GM23338 (cell line): ENCODE results near the gene MPC2. TPM values are rescaled to one million over a fixed set of nuclear protein-coding genes. Genes with fewer than 3 reads are reported as not detected.

Experiments
- ATAC-seq: fragments of 200-7000 bp; cut with Tn5 transposase; 3 replicates; pipeline ENCODE4 v1.9.1; 2020
- DNase-seq: peaks from one replicate; pipeline ENCODE4 v3.0.0-alpha.2; 2015; ENCODE audit warnings: low spot score
- H2AFZ ChIP-seq: fragments of 200-600 bp; sonication (generic); 2 replicates; pipeline ENCODE4 v1.8.0; 2016; ENCODE audit warnings: antibody characterized with exemption, mild to moderate bottlenecking, moderate library complexity
- H3F3A ChIP-seq: fragments of 200-600 bp; sonication (generic); replicated peaks from 2 replicates; pipeline ENCODE4 v1.8.0; 2017; ENCODE audit warnings: antibody characterized with exemption, mixed run types, low read depth
- H3K27ac ChIP-seq: fragments of 200-600 bp; sonication (generic); 2 replicates; pipeline ENCODE4 v1.6.1; 2016; ENCODE audit warnings: low read depth
- H3K27me3 ChIP-seq: fragments of 200-600 bp; sonication (generic); 2 replicates; pipeline ENCODE4 v1.8.0; 2016; ENCODE audit warnings: mild to moderate bottlenecking, mixed run types, moderate library complexity; ENCODE audit not compliant: insufficient read depth
- H3K36me3 ChIP-seq: fragments of 200-600 bp; sonication (generic); 2 replicates; pipeline ENCODE4 v1.8.0; 2016; ENCODE audit warnings: mild to moderate bottlenecking; ENCODE audit not compliant: insufficient read depth
- H3K4me1 ChIP-seq: fragments of 200-600 bp; sonication (generic); 2 replicates; pipeline ENCODE4 v1.8.0; 2016; ENCODE audit warnings: mild to moderate bottlenecking, moderate library complexity; ENCODE audit not compliant: insufficient read depth
- H3K4me2 ChIP-seq: fragments of 200-600 bp; sonication (generic); 2 replicates; pipeline ENCODE4 v1.7.1; 2017; ENCODE audit warnings: mixed run types
- H3K4me3 ChIP-seq: fragments of 200-600 bp; sonication (generic); 2 replicates; pipeline ENCODE4 v1.6.1; 2016; ENCODE audit warnings: mixed run types
- H3K79me2 ChIP-seq: fragments of 200-600 bp; sonication (generic); replicated peaks from 2 replicates; pipeline ENCODE4 v1.8.0; 2017; ENCODE audit warnings: mild to moderate bottlenecking; ENCODE audit not compliant: insufficient read depth
- H3K9me2 ChIP-seq: fragments of 200-600 bp; sonication (generic); 2 replicates; pipeline ENCODE4 v1.8.0; 2017; ENCODE audit not compliant: insufficient read depth
- H4K20me1 ChIP-seq: fragments of 200-600 bp; sonication (generic); replicated peaks from 2 replicates; pipeline ENCODE4 v1.8.0; 2017; ENCODE audit warnings: mild to moderate bottlenecking; ENCODE audit not compliant: insufficient read depth
- H3K27ac Mint-ChIP-seq: 2 replicates; pipeline ENCODE4 v1.8.0; 2020; ENCODE audit warnings: inconsistent platforms, mild to moderate bottlenecking, moderate library complexity, mixed read lengths
- H3K27me3 Mint-ChIP-seq: 3 replicates; pipeline ENCODE4 v1.8.0; 2022; ENCODE audit warnings: low read depth, mild to moderate bottlenecking, moderate library complexity, mixed read lengths, inconsistent platforms; ENCODE audit not compliant: insufficient read depth, poor library complexity
- H3K36me3 Mint-ChIP-seq: 3 replicates; pipeline ENCODE4 v1.8.0; 2021; ENCODE audit warnings: low read depth, mild to moderate bottlenecking, inconsistent platforms, moderate library complexity, mixed read lengths
- H3K4me1 Mint-ChIP-seq: 3 replicates; pipeline ENCODE4 v1.8.0; 2020; ENCODE audit warnings: mild to moderate bottlenecking, inconsistent platforms, mixed read lengths
- H3K4me3 Mint-ChIP-seq: 3 replicates; pipeline ENCODE4 v1.8.0; 2021; ENCODE audit warnings: moderate library complexity, mild to moderate bottlenecking, inconsistent platforms, mixed read lengths
- H3K9me3 Mint-ChIP-seq: 3 replicates; pipeline ENCODE4 v1.8.0; 2020; ENCODE audit warnings: moderate library complexity, mild to moderate bottlenecking, inconsistent platforms, mixed read lengths
- CREB1 ChIP-seq: fragments of 250-450 bp; sonication (Bioruptor Pico); IDR thresholded peaks from 2 replicates; pipeline ENCODE4 v1.5.0; 2020; ENCODE audit warnings: low read depth, mild to moderate bottlenecking, moderate library complexity
- EZH2 ChIP-seq: fragments of 200-600 bp; sonication (generic); IDR thresholded peaks from one replicate; pipeline ENCODE4 v1.8.0; 2017; ENCODE audit warnings: antibody characterized with exemption, mild to moderate bottlenecking, low read depth; ENCODE audit not compliant: unreplicated experiment
- EZH2phosphoT487 ChIP-seq: fragments of 200-600 bp; sonication (generic); IDR thresholded peaks from one replicate; pipeline ENCODE4 v1.8.1; 2018; ENCODE audit warnings: antibody characterized with exemption; ENCODE audit not compliant: unreplicated experiment
- JUNB ChIP-seq: IDR thresholded peaks from one replicate; pipeline ENCODE4 v1.6.1; 2016; ENCODE audit warnings: antibody characterized with exemption; ENCODE audit not compliant: unreplicated experiment
- NANOG ChIP-seq: IDR thresholded peaks from 2 replicates; pipeline ENCODE4 v1.6.1; 2016; ENCODE audit warnings: antibody characterized with exemption, borderline replicate concordance
- POLR2AphosphoS5 ChIP-seq: IDR thresholded peaks from 2 replicates; pipeline ENCODE4 v1.6.1; 2016; ENCODE audit warnings: antibody characterized with exemption, low read depth
- ZNF114 ChIP-seq: fragments of 250-450 bp; sonication (Bioruptor Pico); IDR thresholded peaks from 2 replicates; pipeline ENCODE4 v1.5.0; 2020; ENCODE audit warnings: mild to moderate bottlenecking, moderate library complexity
- ZNF331 ChIP-seq: fragments of 250-450 bp; sonication (Bioruptor Pico); IDR thresholded peaks from 2 replicates; pipeline ENCODE4 v1.5.0; 2020; ENCODE audit warnings: low read depth, mild to moderate bottlenecking, moderate library complexity
- polyA plus RNA-seq: library from polyadenylated mRNA; unstranded; fragments of >200 nt; fragmentation: Nextera tagmentation; extraction: Ambion mirVana; gene quantifications from 2 replicates; pipeline ENCODE4 v1.2.1, GENCODE V29; 2016
- total RNA-seq: library from RNA; depleted of rRNA; stranded (reverse); fragments of >200 nt; shearing (Covaris generic); gene quantifications from 2 replicates; pipeline ENCODE4 v1.2.3, GENCODE V29; 2014
- TF ChIP-seq, protein P1 (sequence below), 2 experiments: fragments of 200-600 bp in 1 of 2; sonication (generic) in 1 of 2; conservative IDR thresholded peaks; 2 replicates each; pipeline versions ENCODE4 v1.5.1 to v1.6.1; 2016 to 2017; ENCODE audit warnings: antibody characterized with exemption in 2 of 2, low read depth in 2 of 2, mild to moderate bottlenecking in 2 of 2, moderate library complexity in 1 of 2
- TF ChIP-seq, protein P2 (sequence below): IDR thresholded peaks from 2 replicates; pipeline ENCODE4 v1.6.1; 2016; ENCODE audit warnings: antibody characterized with exemption

MPC2 gene
- total and polyA plus RNA-seq, 2 experiments from 2014 or later: 21.6 to 76.9 TPM

DNA sequence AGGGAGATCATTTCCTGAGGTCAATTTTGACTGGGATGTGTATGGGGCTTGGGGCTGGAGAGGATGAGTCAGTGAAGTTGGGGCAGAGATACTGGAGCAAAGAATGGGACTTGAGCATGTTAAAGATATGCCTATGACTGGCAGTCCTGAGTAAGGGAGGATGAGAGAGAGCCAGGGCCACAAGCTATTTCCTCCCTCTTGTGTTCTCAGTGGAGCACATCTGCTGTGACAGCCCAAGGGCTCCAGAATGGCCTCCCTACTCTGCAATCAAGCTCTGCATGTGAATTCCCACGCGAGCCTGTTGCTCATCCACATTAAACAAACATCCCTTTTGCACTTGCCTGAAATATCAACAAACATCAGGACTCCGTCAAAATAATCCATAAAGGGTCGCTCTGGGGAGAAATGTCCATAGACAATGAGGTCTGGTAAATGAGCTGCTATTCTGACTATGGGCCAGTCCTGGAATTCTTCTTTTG lies 32.2 kb downstream of the MPC2 start:
- Histone ChIP-seq H3K79me2 (no peaks in the 10 kb centered on the region), H3K9me2 (no peaks in the 10 kb centered on the region), H2AFZ (peak overlapping the region; percentile 63), H3K4me3 (no peak overlapping the region), H3K36me3 (peaks cover 3% of the 10 kb centered on the region; the same call in 1 of the 2 replicates), H3K4me2 (peak overlapping the region; percentile 49), H4K20me1 (no peaks in the 10 kb centered on the region), H3K27ac (peak overlapping the region; percentile 65; the same call in 1 of the 2 replicates), H3K4me1 (peaks cover 20% of the 10 kb centered on the region), H3F3A (no peaks in the 10 kb centered on the region), H3K27me3 (no peaks in the 10 kb centered on the region)
- peaks cover 17% of the 10 kb centered on the region for H3K4me1 Mint-ChIP-seq
- TF ChIP-seq ZNF331 (CRISPR knock-in tag): no peak
- no peak for TF ChIP-seq EZH2phosphoT487
- TF ChIP-seq, protein P1, sequence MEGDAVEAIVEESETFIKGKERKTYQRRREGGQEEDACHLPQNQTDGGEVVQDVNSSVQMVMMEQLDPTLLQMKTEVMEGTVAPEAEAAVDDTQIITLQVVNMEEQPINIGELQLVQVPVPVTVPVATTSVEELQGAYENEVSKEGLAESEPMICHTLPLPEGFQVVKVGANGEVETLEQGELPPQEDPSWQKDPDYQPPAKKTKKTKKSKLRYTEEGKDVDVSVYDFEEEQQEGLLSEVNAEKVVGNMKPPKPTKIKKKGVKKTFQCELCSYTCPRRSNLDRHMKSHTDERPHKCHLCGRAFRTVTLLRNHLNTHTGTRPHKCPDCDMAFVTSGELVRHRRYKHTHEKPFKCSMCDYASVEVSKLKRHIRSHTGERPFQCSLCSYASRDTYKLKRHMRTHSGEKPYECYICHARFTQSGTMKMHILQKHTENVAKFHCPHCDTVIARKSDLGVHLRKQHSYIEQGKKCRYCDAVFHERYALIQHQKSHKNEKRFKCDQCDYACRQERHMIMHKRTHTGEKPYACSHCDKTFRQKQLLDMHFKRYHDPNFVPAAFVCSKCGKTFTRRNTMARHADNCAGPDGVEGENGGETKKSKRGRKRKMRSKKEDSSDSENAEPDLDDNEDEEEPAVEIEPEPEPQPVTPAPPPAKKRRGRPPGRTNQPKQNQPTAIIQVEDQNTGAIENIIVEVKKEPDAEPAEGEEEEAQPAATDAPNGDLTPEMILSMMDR (conservative IDR thresholded peaks at IDR 0.05; ENCODE audit: low read depth in 2 of 2): 0 out of 4 replicates have a peak, but pooled peaks of 1 of the 2 experiments have one; percentile 2
- H3K36me3 Mint-ChIP-seq: peaks cover 4% of the 10 kb centered on the region; the same call in 2 of the 3 replicates
- peaks cover 9% of the 10 kb centered on the region for H3K9me3 Mint-ChIP-seq
- peaks cover 2% of the 10 kb centered on the region for H3K27me3 Mint-ChIP-seq
- DNase-seq: no peak
- H3K4me3 Mint-ChIP-seq: no peak overlapping the region
- H3K27ac Mint-ChIP-seq: no peak overlapping the region
- ATAC-seq: peak; percentile 74

DNA sequence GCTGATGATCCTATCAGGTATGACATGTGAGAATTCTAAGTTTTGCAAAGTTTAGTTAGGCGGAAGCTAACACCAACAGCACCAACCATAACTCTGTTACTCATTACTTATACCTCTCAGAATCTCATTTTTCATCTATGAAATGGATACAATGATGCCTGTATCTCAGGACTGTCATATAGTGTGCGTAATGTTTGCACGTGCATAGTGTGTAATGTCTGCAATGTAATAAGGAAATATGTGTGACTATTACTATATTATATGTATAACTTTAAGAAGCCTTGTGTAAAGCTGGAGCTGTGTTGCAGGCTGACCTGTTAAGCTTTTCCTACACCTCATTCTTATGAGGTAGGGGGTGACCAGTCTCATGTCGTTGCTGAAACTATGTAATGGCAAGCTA lies 36.0 kb downstream of the MPC2 start:
- no peak for TF ChIP-seq EZH2
- no peak for TF ChIP-seq CREB1 (CRISPR knock-in tag)
- no peak overlapping the region for H3K4me3 ChIP-seq
- Mint-ChIP-seq H3K9me3 (no peaks in the 10 kb centered on the region), H3K27me3 (peaks cover 2% of the 10 kb centered on the region), H3K4me3 (no peak overlapping the region), H3K36me3 (no peaks in the 10 kb centered on the region), H3K4me1 (peaks cover 17% of the 10 kb centered on the region), H3K27ac (no peak overlapping the region)
- no peak overlapping the region for H3K4me2 ChIP-seq
- no peak overlapping the region for H2AFZ ChIP-seq
- H3K9me2 ChIP-seq: no peaks in the 10 kb centered on the region
- ATAC-seq (no peak), DNase-seq (no peak)
- H3K36me3 ChIP-seq: no peaks in the 10 kb centered on the region
- H3K27ac ChIP-seq: no peak overlapping the region
- no peaks in the 10 kb centered on the region for H3F3A ChIP-seq
- H3K27me3 ChIP-seq: no peaks in the 10 kb centered on the region
- peaks cover 17% of the 10 kb centered on the region for H3K4me1 ChIP-seq
- H4K20me1 ChIP-seq: no peaks in the 10 kb centered on the region
- H3K79me2 ChIP-seq: no peaks in the 10 kb centered on the region

DNA sequence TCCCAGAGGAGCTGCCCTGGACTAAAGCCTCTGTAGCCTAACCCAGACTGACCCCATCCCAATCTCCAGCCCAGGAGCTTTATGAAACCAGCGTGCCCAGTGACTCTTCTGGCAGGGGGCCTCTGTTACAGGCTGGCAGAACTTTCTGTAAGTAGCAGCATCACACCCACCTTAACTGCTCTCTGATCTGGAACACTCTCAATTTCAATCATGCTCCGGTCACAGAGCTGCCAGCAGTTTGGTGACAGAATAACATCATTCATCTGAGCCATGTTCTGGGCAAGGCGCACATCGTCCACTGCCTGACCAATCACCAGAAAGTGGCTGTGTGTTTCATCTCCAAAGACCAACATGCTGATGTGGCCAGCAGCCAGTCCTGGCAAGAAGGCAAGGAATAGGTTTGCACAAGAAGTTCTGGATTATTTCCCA lies 37.6 kb downstream of the MPC2 start:
- Mint-ChIP-seq H3K36me3 (no peaks in the 10 kb centered on the region), H3K4me3 (no peak overlapping the region), H3K27ac (no peak overlapping the region), H3K4me1 (peaks cover under 1% of the 10 kb centered on the region), H3K27me3 (no peaks in the 10 kb centered on the region), H3K9me3 (no peaks in the 10 kb centered on the region)
- no peak overlapping the region for H3K27ac ChIP-seq
- H3K4me3 ChIP-seq: no peak overlapping the region
- no peaks in the 10 kb centered on the region for H3F3A ChIP-seq
- H3K4me2 ChIP-seq: no peak overlapping the region
- no peaks in the 10 kb centered on the region for H3K27me3 ChIP-seq
- DNase-seq (no peak), ATAC-seq (no peak)
- no peak overlapping the region for H2AFZ ChIP-seq
- no peaks in the 10 kb centered on the region for H3K79me2 ChIP-seq
- H3K4me1 ChIP-seq: 0 out of 2 replicates have a peak, but pooled peaks cover under 1% of the 10 kb centered on the region
- no peaks in the 10 kb centered on the region for H3K9me2 ChIP-seq
- no peaks in the 10 kb centered on the region for H4K20me1 ChIP-seq
- H3K36me3 ChIP-seq: no peaks in the 10 kb centered on the region
- TF ChIP-seq POLR2AphosphoS5 (no peak), NANOG (no peak), CREB1 (CRISPR knock-in tag) (no peak), ZNF331 (CRISPR knock-in tag) (no peak), JUNB (no peak), EZH2 (no peak), ZNF114 (CRISPR knock-in tag) (no peak), EZH2phosphoT487 (no peak)
- TF ChIP-seq, protein P2, sequence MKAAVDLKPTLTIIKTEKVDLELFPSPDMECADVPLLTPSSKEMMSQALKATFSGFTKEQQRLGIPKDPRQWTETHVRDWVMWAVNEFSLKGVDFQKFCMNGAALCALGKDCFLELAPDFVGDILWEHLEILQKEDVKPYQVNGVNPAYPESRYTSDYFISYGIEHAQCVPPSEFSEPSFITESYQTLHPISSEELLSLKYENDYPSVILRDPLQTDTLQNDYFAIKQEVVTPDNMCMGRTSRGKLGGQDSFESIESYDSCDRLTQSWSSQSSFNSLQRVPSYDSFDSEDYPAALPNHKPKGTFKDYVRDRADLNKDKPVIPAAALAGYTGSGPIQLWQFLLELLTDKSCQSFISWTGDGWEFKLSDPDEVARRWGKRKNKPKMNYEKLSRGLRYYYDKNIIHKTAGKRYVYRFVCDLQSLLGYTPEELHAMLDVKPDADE: no peak
